HG03060 (cell line): ENCODE data around the gene SLC4A4.

Experiments
- ATAC-seq: cut with Tn5 transposase; IDR thresholded peaks from one replicate; pipeline ENCODE4 v1.9.1; 2021; ENCODE audit warnings: low read depth, moderate number of reproducible peaks; ENCODE audit not compliant: unreplicated experiment

Gene SLC4A4

DNA sequence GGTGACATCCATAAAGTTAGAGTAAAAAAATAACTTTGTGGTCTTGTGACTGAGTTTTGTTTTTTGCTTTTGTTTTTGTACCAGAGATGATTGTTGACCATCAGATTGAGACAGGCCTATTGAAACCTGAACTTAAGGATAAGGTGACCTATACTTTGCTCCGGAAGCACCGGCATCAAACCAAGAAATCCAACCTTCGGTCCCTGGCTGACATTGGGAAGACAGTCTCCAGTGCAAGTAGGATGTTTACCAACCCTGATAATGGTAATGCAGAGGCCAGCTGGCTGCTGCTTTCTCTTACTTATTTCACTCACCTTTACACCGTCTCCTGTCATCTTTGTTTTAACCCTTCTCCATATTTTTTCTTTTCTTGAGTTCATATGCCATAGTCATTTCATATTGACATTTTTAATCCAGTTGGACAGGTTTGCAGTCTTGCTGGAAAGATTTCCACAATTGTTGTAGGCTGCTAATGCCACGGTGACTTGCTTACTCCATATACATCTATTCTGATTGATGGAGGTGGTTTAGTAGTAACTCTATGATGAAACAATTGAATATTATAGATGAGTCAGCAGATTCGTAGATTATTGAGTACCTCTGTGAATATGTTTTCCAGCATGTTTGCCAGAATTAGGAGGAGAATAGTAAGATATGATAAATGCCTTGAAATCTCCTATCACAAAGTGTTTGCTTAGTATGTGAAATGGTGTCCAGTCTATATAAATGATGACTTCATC lies 18.3 kb downstream of the SLC4A4 start:
- no peak for ATAC-seq

DNA sequence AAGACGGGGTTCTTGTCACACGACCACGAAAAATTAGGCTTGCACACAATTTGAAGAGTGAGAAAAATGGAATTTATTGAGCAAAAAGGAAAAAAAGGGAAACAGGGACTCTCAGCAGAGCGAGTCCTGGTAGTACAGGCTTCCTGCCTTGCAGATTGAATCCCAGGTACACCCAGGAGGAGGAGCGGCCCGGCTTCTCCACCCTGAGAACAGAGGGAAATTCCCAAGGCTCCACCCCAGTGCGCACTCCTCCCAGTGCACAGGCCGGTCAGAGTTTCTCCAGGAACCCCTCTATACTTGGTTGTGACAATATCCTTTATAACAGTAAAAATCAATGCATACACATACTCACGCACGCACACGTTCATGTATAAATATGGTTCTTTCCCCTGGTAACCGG lies 22.0 kb downstream of the SLC4A4 start:
- no peak for ATAC-seq

DNA sequence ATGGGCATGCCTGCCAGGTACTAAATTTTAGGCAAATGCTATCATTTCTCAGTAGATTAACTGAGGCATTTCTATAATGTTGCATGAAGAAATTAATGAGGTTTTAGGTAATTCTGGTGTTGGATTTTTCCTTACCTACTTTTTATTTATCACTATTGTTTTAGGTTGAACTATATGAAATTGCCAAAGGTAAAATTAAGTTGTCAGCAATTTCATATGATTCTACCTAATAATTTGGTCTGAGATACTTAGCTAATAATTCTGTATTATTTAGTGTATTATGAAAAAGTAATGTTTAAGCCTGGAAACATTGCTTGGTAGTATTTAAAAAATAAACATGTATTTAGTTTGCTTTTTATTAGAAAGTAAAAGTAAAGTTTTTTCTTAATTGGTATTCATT lies 22.7 kb downstream of the SLC4A4 start:
- ATAC-seq: no peak

DNA sequence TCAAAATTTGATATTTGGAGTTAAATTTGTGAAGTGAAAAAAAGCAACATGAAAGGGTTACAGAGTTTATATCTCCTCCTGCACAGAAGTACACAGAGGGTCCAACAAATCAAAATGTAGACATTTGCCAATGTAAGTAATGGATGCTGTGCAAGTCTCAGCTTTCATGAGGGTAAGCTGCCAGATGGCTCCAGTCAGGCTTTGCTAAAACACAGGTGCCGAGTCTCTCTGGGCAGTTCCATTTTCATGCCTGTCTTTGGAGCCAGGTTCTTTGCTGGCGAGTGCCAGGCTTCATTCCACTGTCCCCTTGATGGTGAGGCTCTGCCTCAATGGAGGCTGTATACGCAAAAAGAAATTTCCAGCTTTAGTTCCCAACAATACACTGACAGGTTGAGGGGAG lies 27.9 kb downstream of the SLC4A4 start:
- ATAC-seq: no peak

DNA sequence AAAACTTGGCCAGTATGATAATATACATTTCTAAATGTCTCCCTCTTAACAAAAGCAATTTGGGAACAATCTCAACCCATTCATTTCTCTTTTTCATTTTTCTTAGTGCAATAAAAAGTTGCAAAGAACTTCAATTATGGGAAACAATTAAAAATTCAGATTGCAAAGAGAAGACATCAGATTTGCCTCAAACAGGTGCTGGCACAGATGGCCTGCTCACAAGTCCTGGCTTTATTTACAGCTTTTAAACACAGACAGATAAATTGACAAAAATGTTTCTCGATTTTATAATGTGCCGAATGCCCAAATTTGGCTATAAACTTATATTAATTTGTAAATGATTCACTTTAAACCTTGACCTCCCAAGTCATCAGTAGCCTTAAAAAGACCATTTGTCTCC lies 28.7 kb downstream of the SLC4A4 start:
- ATAC-seq: no peak

DNA sequence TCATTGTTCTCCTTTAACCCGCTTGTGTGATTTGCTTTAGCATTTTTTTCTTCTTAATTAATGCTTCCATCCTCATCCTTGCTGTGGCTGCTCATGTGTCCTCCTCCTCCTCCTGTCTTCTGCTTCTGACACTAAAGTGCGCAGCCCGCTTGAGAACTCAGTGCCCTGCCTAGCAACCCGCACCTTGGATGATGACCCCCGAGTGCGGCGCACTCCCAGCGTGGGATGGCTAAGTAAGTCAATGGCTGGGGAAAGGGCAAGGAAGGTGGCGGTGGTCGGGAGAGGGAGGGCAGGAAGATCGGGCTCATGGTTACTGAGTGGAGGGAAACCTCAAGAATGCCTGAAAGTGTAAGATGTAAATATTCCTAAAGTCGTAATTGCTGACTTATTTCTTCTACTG lies 30.1 kb downstream of the SLC4A4 start:
- ATAC-seq: no peak

DNA sequence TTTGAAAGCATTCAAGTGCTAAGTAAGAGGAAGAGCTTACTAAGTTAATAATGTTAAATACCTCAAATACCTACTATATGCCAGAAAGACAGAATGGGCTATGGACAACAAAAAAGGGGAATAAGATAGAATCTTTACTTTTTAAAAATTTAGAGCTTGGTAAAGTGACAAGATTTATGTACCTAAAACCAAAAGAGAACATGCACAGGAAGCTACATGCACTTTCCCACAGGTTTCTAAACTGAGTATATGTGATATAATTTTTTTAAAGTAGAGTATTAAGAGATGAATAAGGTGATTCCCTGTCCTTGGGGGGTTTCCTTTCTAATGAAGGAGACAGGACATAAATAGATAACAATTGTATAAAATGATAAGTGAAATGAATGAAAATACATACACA lies 30.7 kb downstream of the SLC4A4 start:
- no peak for ATAC-seq

DNA sequence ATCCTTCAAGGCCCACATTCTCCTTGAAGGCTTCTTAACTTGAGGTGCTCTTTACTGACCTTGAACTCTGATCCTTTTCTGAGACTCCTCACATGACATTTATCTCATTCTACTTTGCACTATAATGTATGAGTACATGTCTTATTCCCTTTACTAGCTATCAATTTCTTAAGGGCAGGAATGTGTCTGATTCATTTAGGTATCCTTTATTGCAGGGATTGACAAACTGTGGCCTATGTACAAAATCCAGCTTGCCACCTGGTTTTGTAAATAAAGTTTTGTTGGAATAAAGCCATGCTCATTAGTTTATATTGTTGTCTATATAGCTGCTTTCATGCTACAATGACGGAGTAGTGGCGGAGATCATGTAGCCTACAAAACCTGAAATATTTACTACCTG lies 36.7 kb downstream of the SLC4A4 start:
- ATAC-seq: no peak

DNA sequence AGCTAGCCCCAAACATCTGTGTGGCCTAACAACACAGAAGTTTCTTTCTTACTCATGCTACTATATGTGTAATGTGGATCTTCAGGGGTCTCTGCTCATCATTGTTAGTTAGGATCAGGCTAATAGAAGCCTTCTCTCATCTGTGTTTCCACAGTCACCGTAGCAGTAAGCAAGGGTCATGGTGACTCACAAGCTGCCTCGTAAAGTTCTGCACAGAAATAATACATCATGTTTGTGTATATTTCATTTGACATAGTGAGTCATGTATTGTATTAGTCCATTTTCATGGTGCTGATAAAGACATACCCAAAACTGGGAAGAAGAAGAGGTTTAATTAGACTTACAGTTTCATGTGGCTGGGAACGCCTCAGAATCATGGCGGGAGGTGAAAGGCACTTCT lies 38.7 kb downstream of the SLC4A4 start:
- no peak for ATAC-seq

DNA sequence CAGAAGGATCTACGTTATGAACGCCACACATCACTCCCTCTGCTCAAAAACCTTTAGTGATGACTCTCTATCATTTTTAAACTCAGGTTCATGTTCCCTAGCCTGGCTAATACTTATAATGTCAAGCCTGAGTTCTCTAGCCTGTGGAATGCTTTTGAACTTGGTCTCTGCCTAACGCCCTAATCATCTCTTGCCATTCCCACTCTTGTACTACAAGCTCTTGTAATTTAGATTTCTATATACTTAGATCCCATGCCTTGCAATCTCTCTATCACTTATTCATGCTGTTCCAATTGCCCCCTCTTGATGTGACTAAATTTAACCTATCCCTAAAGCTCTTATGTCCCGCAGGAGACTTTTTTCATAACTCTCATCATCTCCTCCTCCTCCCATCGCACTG lies 40.3 kb downstream of the SLC4A4 start:
- no peak for ATAC-seq

DNA sequence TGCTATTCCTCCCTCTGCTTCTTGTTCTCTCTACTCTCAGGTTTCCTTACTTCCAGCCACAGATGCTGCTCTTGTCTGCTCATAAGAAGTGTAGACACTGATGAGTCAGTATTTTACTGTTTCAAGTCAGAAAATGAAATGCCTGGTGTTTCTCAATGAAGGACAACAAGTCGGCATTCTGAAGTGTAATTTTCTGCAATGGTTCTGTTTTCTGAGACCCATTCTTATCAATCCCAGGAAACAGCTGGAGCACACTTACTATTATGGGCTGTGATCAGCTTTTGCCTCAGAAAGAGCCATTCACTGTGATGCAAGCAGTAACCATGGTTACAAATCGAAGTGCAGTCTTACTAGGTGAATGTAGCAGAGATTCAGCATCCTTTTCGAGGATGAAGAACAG lies 42.0 kb downstream of the SLC4A4 start:
- no peak for ATAC-seq

DNA sequence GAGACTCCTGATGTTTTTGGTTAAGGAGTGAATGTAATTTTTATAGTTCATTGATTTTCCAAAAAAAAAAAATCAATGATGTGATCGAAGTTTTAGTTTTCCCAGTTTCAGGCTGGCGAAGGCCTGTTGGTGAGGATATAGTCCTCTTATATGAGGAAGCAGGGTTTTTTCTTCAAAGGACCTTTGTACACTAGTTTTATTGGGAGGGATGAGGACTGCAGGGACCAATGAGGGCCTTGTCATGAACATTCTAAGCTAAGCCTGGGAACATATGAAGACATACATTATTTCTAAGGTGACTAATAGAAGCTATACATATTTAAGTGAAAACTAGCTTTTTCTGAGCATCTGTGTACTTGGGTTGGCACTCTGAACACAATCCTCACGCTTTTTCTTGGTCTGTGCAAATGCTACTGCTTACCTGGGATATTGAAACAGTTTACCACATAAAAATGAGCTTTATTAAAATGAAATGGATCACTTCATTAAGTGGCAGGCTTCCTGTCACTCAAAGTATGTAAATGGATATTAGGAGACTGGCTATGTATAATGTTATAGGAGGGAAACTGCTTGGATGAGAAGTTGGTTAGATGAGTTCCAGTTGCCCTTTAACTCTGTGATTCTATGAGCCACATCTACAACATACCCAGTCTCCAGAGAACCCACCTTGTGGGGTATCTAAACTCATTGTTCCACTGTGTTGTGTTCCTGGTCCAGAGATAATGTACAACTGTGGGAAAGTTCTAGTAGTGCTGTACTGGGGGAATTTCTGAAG lies 43.5 kb downstream of the SLC4A4 start:
- no peak for ATAC-seq

DNA sequence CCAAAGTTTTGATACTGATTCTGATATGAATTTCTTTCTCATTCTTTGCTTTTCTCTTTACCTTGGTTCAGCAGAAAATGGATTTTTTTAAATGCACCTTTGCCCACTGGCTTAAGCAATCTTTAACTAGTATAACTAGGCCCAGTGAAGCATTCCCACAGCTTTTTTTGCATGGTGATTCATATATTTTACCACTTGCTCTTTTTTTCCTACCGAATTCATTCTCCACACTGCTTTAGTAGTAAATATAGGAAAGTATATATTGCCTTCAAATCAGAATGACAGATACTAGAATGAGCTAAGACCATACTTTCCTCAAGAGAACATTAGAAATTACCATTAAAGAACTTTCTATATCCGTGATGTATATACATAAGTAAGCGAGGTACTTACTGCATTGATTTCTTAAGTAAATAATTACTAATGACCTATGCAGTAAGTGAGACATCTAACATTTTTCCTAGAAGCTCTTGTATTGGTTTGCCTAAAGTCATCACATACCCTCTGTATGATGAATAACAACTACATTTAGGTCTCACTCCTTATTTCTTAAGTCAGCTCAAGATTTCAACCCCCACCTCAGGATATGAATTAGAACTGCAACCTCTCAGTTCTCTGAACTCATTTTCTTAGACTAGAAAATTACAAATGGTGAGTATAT lies 44.2 kb downstream of the SLC4A4 start:
- ATAC-seq: no peak

DNA sequence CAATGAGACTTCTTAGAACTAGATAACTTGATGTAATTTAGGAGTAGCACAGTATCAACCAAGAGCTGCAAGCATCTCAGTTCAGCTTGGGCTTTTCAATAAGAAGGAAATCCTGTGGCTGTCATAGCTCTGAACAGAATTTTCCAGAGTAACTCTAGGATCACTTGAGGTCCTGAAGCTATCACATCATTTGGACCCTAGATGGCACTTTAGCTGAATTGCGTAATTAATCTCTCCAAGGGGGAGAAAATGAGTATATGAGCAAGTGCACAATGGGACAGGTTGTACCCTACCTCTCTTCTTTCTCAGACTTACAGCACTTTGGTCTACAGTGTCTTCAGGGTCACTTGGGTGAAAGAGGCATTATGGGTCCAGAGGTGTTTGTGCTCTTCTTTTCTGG lies 45.2 kb downstream of the SLC4A4 start:
- ATAC-seq: no peak

DNA sequence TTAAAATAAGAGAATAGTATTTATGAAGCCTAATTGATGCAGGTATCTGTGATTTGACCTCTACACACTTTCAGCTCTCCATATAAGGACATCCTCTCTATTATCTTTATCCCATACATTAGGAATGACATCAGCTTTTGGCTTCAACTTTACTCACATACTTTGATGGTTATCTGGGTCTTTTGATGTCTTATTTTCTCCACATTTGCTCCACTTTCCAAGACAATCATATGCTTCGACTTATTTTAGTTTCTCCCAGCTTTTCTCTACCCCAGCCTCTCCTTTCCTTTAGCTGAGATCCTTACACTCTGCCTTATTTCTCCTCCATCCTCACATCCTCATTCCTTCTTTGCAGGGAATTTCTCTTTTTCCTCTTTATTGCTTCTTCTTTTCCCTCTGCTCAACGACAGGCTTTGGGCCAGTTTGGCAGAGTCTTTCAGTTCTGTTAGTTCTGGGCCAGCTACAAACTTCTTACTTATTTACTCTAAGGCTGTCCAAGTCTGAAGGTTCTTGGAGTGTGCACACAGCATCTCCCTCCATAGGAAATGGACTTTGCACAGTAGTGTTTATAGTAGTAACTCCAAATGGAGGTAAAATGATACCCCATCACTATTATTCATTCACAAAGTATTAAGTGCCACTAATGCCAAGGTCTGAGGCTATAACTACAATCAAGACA lies 50.5 kb downstream of the SLC4A4 start:
- no peak for ATAC-seq

DNA sequence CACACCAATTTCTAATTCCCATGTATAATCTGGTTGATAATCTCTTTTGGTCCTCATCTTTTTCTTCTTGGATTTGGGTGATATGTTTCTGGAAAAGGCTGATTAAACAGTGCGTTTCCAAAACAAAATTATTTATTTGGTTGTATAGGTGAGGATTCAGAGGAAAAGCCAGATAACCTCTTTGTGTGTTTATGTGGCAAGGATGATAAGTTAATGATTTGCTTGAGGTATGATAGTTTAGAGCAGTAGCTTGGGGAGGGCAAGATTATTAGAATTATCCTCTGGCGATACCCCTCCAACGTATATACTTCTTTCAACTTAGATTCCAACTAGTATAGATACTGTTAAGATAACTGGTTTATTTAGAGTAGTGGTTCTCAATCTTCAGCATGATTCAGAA lies 53.3 kb downstream of the SLC4A4 start:
- no peak for ATAC-seq

DNA sequence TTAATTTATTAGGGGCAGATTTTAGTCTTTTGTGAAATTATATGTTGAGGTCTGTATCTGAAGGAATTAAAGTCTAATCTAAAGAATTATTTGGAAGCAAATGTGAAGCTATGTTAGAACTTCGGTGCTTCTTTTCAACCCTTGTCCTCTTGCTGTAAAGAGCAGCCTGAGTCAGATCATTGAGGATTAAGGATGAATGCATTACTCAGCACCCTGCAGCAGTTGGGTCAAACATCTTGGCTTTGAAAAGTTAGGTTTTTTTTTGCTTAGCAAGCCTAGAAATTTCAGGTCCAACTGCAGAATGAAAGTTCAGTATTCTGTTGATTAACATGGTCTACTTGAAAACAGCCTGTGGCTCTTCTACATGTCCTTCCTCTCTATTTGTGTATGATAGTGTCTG lies 57.6 kb downstream of the SLC4A4 start:
- no peak for ATAC-seq

DNA sequence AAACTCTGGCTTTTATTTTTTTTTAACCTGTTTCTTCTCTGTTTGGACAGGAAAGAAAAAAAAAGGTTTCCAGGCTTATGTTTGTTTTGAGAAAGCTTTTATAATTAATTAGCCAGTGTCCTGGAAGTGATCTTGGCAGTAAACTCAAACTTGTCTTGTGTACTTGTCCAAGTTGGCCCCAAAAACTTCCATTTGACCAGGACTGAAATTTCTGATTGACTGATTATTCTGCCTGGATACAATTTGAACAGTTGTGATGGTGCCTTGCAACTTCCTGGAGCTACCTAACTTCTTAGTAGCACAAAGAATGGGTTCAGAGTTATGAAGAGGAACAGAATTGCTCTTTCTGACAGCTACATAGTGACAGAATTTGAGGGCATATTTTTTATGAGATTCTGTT lies 62.0 kb downstream of the SLC4A4 start:
- no peak for ATAC-seq

DNA sequence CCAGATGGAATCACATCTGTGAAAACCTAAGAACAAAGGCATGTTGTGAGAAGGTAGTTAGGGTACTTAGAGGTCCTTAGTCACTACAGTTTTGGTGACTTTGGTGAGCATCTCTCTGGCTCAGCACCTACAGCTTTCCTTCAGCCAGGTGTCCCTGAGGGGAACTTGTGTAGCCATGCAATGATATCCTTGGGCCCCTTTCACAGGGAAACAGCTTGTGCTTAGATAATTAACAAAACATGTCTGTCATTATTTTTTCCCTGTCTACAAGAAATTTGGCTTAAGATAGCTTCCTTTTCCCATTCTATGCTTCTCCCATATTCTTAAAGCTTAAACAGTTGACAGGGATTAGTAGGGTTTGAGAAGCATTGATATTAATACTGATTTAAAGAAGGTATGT lies 63.8 kb downstream of the SLC4A4 start:
- no peak for ATAC-seq

DNA sequence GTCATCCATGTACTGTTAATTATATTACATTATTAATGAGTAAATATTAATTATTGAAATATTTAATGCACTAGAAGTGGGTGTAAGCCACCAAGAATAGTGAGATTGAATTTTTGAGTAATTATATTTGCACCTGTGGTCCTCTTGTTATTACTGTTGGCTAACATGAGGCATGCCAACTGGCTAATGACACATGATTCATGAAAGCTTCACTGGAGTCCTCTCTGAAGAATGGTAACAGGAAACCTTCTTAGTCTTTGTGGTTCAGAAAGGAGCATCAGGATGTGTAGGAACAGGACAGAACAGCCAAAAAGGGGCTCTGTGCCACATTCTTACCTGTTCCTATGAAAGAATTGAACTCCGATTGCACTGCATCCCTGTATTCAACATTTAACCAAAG lies 65.2 kb downstream of the SLC4A4 start:
- ATAC-seq: no peak

DNA sequence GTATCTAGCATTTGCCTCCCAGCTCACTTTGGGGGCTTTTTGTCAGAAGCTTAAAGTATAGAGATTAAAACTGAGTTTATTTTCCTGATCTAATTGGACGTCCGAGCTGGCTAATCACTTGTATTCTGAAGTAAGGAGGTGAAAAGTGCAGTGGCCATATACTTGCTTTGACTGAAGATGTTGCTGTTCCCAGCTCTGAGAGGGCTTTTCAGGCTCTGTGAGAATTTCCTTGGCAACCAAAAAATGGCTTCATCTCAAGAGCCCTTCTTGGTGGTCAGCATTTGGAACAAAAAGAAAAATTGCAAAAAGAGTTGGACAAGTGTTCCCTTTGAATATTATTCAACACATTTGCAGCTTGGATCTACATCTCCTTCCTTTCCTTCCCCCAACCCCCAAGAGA lies 67.0 kb downstream of the SLC4A4 start:
- no peak for ATAC-seq
